Amniotic stem cell (primary cell): ENCODE data around the gene ZNF488.

Source experiments
- DNase-seq: peaks from one replicate; lab custom pipeline; 2025; lab: John Stamatoyannopoulos, UW

The ZNF488 gene

DNA sequence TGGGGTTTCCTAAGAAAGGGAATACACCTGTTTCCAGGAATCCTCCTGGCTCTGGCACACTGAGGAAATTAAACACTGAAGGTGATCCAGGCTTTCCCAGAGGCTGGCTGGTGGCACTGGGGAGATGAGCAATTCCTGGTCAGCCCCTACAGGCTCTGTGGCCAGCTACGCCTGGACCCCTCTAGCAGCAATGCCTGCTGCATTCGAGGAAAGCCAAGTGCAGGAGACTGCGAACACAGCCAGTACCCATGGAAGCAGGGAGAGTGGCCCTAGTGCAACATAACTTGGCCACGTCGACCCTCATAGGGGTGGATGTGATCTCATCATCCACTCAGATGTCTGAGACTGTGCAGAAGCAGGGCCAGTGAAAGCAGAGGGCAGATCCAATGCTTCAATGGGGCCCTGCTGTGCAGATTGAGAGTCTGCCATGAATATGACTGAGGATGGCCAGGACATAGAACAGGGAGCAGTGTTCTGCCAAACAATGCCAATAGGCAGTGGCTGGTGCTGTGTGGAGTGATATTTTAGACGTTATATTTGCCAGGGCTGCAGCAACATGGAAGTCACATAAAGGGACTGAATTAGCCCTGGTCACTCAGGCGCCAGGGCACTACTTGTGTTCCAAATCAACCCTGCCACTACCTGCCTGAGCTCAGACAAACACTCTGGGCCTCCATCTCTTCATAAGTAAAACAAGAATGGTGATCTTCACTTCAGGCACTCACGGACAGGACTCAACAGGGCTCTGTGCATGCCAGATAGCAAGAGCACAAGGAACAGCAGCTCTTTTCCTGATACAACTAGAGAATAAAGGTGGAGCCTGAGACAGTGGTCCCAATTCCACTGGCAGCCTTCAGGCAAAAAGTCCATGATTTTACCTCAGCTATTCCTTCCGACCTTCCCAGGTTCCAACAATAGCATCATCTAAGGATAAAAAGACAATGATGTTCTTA, 2.4 kb downstream of the ZNF488 start:
- DNase-seq, result no peak

DNA sequence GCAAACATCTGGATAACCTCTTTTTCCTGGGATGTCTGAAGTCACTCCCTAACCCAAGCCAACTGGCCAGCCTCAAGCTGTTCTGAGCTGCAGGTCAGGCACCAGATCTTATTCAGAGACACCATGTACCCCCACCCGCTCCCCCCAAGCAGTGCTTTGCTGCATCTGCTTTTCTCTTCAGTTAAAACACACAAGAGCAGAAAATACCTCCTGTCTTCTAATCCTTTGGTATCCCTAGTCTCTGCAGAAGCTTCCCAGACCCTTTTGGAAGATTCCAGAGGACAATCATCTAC, 3.0 kb downstream of the ZNF488 start:
- no peak for DNase-seq

DNA sequence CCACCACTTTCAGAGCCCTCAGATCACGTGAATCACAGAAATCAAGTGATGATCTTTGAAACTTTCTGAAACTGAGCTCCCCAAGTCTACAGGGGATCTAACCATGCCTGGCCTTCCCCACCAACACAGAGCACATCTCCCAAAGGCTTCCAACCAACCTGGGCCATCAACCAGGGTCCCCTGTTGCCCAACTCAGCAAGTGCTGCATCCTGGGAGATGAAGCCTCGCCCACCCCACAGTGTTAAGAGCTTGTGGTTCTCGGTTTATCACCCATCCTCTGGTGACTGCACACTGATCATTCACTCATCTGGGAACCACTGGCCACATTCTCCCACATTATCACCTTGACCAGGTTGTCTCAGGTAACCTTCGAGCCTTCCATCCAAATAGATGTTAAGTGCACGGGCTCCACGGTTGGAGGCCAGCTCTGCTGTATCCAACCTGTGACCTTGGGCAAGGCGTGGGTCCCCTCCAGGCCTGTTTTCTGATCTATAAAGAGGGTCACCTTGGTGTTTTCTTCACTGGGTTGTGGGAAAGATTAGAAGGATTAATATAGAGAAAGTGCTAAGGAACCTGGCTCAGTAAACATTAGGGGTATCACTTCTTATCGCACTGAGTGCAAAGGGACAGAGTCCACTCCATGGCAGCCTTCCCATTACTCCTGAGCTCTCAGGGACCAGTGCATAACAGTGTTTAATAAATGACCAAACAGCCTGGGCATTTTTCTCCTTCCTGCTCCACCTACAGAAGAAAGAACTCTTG, 3.6 kb downstream of the ZNF488 start:
- no peak for DNase-seq

DNA sequence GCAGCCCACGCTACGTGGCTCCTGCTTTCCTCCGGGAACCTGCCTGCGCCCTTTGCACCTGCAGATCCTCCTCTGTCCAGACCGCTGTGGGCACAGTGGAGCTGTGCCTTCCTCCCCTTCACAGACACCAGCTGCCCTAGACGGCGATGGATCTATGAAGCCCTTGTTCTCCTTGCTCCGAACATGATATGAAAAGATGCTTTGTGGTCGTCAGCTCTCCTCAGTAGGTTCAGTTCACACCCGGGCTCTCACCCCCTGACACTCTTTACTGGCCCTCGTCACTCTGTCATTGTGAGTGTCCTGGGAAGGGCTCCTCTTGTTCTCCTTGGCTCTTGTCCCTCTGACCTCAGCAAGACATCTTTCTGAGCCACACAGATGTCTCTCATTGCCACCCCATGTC, 4.2 kb downstream of the ZNF488 start:
- no peak for DNase-seq

DNA sequence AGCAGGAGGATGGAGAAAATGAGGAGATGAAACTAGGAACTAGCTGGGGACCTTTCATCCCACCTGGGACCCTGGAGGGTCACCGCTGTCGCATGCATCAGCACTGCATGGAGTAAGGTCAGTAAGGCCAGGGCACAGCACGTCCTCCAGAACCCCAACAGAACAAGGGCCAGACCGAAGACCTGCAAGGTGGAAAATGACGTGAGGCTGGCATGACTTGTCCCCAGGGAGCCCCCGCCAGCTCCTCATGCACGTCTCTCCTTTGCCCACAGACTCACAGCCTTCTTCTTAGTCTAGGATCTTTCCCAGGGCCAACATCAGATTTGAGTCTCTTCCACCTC, 4.7 kb downstream of the ZNF488 start:
- no peak for DNase-seq

DNA sequence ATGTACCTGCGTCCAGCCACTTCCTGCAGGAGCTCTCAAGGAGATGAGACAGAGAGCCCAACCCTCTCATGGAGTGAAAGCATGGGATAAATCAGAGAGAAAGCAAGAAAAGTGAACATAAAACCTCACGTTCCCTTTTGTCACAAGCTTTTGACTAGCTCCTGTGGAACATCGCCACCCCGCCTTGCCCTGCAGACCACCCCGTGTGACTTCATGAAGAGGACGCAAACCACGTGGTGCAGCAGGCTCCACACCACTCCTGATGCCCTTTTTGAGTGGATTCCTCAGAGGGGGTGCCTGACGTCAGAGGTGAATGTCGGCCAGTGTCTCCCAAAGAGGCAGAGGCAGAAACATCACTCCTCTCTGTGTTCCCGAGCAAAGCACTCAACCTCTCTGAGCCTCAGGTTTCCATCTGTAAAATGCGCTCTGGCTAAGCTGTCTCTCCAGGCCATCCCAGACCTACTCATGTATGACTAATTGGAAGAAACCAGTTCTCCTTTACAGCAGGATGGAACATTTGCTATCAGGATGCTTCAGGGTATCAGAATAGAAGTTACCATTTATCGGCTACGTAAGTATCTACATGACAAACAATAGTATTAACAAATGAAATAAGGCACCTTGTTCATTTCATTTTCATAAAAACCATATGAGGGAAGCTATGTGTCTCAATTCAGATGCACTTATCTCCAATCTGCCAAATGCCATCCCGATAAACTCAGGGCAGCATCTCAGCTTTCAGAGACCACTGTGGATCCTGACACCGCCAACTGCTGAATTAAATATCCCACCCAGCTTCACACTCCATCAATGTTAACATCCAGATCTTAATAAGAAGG, 5.3 kb downstream of the ZNF488 start:
- DNase-seq, result no peak

DNA sequence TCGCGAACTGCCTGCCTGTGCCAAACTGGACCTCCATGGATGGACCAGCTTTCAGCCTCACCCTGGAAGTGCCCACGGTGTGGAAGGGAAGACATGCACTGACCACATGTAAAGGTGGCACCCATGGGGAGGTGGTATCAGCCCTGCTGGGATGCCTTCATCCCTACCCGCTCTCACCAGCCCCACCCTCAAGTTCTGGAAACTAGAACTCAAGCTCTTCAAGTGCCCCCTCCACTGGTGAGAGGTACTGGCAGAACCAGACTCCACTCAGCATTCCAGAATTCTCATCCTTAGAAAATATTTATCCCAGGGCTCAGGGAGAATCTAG, 5.9 kb downstream of the ZNF488 start:
- no peak for DNase-seq

DNA sequence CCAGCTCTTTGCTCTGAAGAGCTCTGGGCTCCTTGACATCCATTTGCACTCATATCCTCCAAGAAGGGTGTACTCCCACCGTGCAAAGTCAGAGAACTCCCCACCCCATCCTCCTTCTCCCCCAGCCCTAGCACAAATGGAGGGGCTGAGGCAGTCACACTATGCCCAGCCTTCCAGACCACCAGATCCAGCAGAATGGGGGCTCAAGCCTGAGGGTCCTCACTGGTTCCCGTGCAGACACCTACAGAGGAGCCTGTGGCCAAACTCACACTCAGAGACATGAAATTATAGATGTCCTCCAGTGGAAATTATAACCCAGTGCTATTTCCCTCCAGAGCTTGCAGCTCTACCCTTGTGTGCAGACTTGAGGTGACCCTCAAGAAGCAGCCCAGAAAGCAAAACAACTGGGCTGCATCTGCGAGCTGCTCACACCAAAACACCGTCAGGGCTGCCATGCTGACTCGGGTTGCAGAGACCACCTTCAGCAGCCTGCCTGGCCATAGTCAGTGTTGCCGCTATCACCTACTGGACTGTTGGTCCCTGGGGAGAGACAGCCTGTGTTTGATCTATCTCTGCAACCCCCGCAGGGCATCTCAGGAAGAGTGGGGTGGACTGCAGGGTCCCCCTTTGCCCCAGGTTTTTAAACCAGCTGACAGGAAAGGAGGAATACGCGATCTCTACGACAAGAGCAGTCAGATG, 7.4 kb downstream of the ZNF488 start:
- DNase-seq, result no peak

DNA sequence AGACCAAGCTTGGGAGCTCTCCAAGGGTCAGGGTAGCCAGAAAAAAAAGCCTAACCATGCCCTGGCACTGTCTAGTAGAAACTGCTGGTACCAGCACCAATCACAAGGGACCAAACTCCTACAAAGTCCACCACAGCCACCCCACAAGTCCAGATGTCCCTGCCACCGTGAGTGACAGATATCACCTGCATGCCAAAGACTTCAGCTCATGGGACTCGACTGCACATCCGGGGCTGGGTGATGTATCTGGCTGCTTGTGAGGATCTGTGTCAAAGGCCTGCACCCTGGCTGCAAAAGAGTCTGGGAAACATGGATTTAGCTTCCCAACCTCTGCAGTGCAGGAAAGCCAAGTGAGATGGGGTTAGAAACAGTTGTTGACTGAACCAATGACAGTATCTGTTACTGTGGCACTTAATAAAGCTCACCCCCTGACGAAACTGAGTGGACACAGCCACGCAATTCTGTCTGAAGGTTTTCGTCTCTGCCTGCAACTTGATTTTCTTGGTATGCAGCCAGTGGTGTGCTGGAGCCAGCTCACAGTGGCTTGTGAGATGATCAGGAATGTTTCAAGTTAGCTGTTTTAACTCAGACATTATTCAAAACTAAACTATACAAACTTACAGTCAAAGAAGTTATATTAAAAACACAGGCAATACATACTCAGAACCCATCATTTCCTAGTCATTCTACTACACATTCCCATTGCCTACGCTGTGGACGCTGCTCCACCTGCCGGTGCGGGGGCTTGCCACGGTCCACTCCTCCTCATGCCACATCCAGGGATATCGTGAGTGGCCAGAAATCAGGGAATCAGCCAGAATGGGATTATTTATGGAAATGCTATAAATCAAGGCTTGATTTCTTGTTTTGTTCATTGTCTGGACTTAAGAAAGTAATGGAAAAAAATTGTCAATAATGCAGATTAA, 9.2 kb downstream of the ZNF488 start:
- no peak for DNase-seq

DNA sequence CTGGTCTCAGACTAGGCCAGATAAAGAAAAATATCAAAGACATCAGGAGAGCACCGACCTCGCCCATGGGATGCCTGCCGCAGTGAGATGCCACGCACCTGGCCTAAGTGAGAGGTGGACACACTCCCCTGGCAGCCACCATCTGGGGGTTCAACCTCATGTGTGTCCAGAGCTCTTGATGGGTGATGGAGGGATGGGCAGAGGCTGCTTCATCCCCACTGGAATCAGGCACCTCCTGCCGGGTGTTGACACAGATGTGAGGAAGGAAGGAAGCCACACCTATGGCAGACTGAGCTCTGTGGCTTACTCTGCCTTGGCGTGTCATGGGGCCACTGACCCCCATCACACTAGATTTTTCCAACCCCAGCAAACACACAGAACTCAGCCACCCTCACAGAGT, 11.4 kb downstream of the ZNF488 start:
- no peak for DNase-seq

DNA sequence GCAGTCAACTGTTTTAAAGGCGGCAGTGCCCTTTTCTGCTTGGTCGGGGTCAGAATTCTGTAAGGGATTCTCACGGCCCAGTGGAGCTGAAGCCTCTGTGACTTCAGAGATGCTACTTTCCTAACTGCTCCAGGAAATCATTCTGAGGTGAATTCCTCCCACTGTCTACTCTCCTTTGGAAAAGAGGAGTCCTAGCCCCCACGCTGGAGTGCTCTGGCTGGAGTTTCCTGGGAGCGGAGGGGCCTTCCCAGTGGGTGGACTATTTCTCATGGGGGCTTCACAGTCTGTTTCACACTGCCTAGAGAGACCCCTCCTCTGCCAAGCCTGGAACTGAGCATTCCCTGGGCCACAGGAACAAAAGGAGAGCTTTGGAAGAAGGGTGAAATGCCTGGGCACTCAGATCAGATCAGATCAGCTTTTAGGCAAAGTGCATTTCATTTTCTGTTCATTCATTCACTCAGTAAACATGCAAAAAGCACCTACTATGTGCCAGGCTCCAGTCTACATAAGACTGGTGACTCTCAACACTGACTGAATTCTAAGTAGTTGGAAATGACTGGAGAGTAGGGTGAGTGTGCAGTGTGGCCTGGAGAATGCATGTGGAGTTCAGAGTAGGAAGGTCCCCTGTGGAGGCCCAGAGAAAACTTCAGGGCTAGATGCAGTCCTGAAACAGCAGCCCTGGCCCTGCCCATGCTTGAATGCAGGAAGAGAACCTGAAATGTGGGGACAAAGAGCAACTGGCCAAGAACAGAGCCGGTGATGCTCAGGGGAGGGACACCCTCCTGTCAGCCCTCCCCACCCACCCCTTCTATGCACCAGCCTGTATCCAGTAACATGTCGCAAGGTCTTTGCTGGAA, 12.2 kb downstream of the ZNF488 start:
- DNase-seq, result no peak

DNA sequence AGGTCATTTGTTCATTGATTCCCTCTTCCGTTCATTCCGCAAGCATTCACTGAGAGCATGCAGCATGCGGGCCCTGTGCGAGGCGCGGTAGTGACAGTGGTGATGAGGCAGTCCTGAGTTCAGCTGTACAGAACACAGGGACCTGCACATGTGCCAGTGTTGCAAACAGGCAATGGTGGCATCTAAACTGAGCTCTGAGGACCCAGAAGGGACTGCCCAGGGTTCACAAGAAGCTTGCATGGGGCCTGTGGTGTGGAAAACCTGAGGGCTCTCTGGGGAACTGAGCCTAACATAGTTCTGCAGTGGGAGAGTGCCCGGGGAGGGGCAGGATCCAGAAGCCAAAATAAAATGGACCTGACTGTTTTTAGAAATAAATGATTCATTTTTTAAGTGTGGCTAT, 13.2 kb downstream of the ZNF488 start:
- DNase-seq, result no peak

DNA sequence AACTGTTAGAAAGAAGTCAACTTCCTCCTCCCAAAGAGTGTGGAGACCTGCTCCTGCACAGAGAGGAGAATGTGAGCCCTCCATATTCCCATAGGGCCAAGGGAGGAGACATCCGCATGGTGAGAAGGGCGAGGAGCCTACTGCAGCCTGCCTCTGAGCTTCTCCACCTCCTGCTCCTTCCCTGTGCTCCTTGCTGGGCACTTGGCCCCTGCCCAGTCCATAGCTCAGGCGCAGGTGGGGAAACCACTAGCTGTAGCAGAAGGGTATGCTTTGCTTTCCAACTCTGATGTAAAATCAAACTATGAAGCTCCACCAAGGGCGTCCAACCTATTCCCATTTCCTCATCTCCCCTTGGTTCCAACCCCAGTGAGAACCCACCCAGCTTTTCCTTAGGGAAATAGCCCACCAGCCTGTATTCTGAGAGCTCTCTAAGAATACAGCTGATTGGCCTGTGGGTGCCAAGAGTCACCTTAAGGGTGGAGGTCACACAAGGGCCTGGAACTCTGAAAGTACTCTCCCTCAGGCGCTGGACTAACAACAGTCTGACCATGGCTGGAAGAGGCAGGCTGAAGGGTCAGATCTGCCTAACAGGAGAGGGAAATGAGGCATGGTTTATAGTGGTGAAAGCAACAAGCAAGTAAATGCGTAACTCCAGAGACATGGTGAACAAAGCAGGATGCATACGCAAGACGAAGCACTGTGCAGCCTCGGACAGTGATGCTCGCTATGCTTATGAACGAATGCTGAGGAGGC, 13.9 kb downstream of the ZNF488 start:
- DNase-seq, result no peak

DNA sequence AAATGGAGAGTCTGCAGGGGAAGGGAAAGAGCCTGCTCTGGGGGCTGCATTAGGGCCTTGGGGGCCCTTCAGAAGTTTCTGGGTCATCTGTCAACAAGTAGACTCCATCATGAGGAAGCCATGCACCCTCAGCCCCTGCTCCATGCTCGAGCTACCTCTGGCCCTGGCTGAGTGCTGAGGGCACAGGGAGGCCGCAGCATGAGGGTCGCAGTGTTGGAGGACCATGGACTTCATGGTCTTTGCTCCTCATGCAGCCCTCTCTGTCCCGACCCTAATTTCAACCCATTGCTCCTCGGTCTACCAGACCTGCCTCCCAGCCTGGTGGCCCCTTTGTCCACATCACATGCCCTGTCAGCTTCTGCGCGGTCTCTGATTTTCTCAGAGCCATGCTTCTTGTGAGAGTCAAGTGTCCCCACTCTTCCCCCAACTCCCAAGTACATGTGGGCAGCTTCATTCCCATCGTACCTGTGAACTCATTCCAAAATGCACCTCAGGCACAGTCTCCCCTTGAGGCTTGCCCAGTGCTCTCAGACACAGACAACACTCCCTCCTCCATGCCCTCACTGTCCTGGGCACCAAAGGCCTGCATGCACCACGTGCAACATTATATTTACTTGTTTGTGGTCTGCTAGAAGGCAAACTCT, 14.7 kb downstream of the ZNF488 start:
- no peak for DNase-seq

DNA sequence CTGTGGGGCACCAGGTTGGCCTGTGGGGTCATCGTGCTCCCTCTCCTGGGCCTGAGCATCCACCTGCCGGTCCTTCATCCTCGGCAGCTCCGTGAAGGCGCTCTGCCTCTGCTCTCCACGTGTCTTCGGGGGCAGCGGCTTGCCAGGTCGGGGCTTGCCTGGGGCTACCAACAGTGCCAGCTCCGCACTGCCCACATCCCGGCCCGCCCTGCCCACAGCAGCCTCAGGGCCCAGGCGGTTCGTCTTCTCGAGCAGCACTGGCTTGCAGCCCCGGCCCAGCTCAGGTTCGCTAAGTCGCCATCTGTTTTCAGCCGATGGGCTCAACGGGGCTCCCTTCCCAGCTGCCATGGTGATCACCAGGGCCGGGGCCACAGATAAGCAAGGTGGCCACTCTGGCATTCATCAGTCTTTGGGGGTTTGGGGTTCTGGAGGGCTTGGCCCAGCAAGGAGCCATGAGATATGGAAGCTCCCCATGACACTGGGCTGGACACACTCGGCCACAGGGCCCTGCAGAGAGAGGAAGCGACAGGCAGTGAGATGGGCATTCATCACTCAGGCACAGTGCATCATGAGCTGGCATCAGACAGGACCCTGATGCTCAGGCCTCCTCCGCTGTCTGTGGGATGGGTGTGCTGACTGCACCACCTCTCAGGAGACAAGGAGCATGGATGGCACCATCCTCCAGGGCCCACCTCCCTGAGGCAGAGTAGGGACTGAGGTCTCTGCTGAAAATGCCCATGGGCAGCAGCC, 15.5 kb downstream of the ZNF488 start:
- no peak for DNase-seq

DNA sequence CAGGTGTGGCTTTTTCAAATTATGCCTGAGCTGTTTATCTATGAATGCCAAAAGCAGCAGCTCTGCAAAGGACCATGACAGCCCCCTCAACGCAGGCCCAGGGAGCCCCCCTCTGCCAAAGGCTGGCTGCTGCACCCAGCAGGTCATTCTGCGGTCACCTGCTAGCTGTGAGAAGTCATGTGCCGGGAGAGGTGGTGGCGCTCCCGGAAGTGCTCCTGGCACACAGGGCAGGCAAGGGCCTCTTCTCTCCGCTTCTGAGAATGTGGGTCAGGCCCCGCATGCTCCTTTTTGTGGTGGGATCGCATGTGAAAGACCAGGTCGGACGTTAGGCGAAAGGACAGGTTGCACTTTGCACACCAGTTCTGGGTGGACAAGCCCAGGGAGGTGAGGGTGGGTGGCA, 16.4 kb downstream of the ZNF488 start:
- DNase-seq, result no peak

DNA sequence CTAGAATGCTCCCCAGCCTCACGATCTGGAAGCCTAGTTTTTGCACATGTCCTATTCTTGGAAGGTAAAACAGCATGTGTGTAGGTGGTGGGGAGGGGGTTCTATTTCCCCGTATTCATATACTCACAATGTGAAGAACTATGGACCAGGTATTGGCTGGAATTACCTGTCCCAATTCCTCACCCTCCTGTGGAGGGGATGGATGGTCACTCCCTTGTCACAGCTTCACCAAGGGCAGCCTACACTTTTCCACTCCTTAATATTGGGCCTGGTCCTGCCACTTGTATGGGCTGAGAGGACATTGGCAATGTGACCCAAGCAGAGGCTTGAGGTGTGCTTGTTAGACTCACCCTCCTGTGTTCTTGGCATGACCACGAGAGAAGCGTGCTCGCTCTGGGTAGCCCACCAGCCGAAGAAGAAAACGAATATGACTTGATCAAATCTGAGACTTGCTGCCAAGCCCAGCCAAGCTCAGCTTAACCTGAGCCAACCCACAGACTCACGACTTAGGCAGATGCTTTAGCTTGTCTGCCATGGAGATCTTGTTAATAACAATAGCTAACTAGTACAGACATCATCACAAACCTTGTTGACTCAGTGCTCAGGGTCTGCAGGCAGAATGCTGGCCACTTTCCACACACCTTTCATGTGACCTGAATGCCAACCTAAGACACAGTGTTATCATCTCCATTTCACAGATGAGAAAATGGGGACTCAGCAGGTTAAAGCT, 17.2 kb downstream of the ZNF488 start:
- no peak for DNase-seq
